ENCODE data around the gene IFNW1. TPM values are rescaled to one million over a fixed set of nuclear protein-coding genes. Genes with fewer than 3 reads are reported as not detected.

The IFNW1 gene
- total RNA-seq, result not detected in 2 replicates

GRCh38 chr9:21141427-21141882, at the start of gene IFNW1:
TSS of gene IFNW1 (minus strand) at chr9:21141832. CDS start at chr9:21141570, 262 bp downstream.

DNA sequence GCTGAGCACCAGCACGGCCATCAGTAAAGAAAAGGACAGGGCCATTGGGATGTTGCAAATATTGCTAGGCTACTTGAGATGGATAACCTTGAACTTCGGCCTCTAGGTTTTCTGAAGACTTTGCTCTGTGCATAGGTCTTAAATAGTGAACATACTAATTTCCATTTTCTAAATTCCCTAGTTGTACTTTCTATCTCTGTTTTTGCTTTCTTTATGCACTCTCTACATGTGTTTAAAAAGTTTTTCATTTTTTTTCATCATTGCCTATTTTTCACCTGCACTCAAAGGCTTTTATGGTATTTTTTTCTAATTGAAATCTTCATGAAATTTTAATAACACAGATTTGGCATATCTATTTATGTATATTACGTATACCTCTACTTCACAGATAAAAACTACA, 45.9 kb upstream of the IFNW1 start, which contains the start of gene IFNA4:
IFNA4 (minus strand) TSS at position 101 of the 400 bp plus-strand sequence; CDS start at position 45, 56 bp downstream.

GRCh38 chr9:21166560-21166959, 24.9 kb upstream of the IFNW1 start, which contains the start of gene IFNA21:
TSS of gene IFNA21 (minus strand) at chr9:21166660. CDS start at chr9:21166612, 48 bp downstream.

Other genes with a start within 250 kb of the IFNW1 start
- gene HACD4, start 110.2 kb downstream of the IFNW1 start, total RNA-seq, result 0.44 and 1.8 TPM in 2 replicates
- gene IFNB1, start 63.9 kb downstream of the IFNW1 start, total RNA-seq, result not detected in 2 replicates
- gene IFNA21, start 24.8 kb upstream of the IFNW1 start, total RNA-seq, result not detected in 2 replicates
- gene IFNA4, start 45.8 kb upstream of the IFNW1 start, total RNA-seq, result not detected in 2 replicates
- not detected in 2 replicates for gene IFNA7, start 60.4 kb upstream of the IFNW1 start, total RNA-seq
- gene IFNA10, start 65.3 kb upstream of the IFNW1 start, total RNA-seq, result not detected in 2 replicates
- gene IFNA16, start 75.5 kb upstream of the IFNW1 start, total RNA-seq, result not detected in 2 replicates
- gene IFNA17, start 86.4 kb upstream of the IFNW1 start, total RNA-seq, result not detected in 2 replicates
- not detected in 2 replicates for gene IFNA14, start 98.2 kb upstream of the IFNW1 start, total RNA-seq
- gene IFNA5, start 163.5 kb upstream of the IFNW1 start, total RNA-seq, result under 0.01 TPM in 1 of 2 replicates, not detected in the other
- 22.5 and 41.5 TPM in 2 replicates for gene KLHL9, start 193.6 kb upstream of the IFNW1 start, total RNA-seq
- gene IFNA6, start 209.1 kb upstream of the IFNW1 start, total RNA-seq, result not detected in 2 replicates
- gene IFNA13, start 226.2 kb upstream of the IFNW1 start, total RNA-seq, result not detected in 2 replicates
- gene IFNA2, start 243.6 kb upstream of the IFNW1 start, total RNA-seq, result not detected in 2 replicates

Measured in bladder microvascular endothelial cell (primary cell).